Measurements from ENCODE around the gene CELSR1.

Gene CELSR1

DNA sequence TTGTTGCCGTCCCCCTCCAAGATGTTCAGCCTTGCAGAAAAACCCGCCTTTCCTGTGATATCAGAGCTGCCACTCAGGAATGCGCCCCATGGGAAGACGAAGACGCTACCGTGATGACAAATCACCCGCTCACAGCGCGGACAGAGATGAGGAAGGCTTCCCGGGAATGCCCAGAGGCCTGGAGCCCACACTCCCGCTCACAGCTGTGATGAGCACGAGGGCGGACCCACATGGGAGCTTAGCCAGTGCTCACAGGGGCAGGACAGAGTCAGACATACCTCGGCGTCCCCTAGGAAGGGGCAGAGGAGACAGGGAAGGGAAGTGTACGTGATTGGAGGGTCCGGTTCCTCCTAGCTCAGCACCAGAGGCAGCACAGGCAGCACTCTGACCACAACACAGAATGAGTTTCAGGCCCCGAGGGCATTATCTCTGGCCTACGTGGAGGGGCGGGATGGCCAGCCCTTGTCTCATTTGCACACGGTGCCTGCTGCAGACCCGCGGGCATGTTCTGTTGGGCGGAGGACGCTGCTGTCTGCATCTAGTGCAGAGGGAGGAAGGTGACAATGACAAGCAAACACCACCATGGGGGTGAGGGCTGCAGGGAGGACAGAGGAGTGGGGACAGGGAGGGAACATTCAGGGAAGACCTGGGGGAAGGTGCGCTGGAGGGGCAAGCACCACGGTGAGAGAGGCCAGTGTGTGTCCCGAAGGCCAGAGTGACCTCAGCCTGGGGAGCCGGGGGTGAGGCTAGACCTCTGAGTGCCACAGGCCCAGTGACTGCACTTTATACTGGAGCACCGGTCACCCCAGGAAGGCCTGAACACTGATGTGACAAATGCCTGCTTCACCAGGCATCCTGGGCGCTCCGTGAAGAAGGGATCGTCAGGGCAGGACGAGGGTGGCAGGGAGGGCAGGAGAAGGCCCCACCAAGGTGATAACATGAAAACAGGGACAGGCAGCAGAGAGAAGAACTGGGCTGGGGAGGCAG, 79.6 kb downstream of the CELSR1 start:
- Histone ChIP-seq H3K9me3 (ENCODE audit: control insufficient read depth, low read length) (no peaks in the 10 kb centered on the region), H3K36me3 (ENCODE audit: control insufficient read depth, insufficient read depth, low read length, severe bottlenecking) (no peaks in the 10 kb centered on the region), H3K27me3 (replicated peaks; ENCODE audit: control insufficient read depth, insufficient read depth, low read length) (peaks cover 59% of the 10 kb centered on the region), H3K9ac (ENCODE audit: low read length) (no peak overlapping the region), H3K4me3 (ENCODE audit: low read length) (no peak overlapping the region), H3K4me1 (ENCODE audit: control insufficient read depth, insufficient read depth, low read length) (no peaks in the 10 kb centered on the region)
- peak; percentile 19 for DNase-seq (ENCODE audit: low read depth)

DNA sequence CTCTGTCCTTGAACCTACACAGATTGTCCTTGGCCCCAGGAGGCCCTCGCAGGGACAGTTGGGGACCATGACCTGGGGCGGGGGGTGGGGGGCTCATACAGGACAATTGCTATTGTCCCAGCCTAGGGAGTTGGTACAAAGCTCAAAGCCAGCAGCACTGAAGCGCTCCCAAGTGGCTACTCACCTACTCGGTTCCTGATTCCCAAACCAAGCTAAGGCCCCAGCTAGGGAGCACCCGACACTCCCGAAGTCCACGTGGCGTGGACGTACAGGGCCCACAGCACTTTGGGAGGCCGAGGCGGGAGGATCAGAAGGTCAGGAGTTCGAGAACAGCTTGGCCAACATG, 80.6 kb downstream of the CELSR1 start:
- no peak for DNase-seq (ENCODE audit: low read depth)
- H3K27me3 ChIP-seq (replicated peaks; ENCODE audit: control insufficient read depth, insufficient read depth, low read length): peaks cover 66% of the 10 kb centered on the region
- no peaks in the 10 kb centered on the region for H3K9me3 ChIP-seq (ENCODE audit: control insufficient read depth, low read length)
- no peak overlapping the region for H3K9ac ChIP-seq (ENCODE audit: low read length)
- no peaks in the 10 kb centered on the region for H3K4me1 ChIP-seq (ENCODE audit: control insufficient read depth, insufficient read depth, low read length)
- H3K36me3 ChIP-seq (ENCODE audit: control insufficient read depth, insufficient read depth, low read length, severe bottlenecking): no peaks in the 10 kb centered on the region
- no peak overlapping the region for H3K4me3 ChIP-seq (ENCODE audit: low read length)

DNA sequence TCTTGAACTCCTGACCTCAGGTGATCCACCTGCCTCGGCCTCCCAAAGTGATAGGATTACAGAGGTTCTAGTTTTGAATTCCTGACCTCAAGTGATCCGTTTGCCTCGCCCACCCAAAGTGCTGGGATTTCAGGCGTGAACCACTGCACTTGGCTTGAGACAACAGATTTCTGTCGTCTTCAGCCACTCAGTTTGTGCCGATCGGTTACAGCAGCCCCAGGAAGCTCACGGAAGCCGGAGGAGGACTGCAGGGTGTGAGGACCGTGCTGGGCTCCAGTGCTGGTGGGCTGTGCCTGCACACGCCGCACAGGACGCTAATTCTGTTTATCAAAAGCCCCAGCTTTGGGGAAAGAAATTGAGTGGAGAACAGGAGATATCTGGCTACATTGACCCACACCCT, 82.0 kb downstream of the CELSR1 start:
- Histone ChIP-seq H3K9me3 (ENCODE audit: control insufficient read depth, low read length) (no peaks in the 10 kb centered on the region), H3K4me3 (ENCODE audit: low read length) (no peak overlapping the region), H3K9ac (ENCODE audit: low read length) (no peak overlapping the region), H3K36me3 (ENCODE audit: control insufficient read depth, insufficient read depth, low read length, severe bottlenecking) (no peaks in the 10 kb centered on the region), H3K27me3 (replicated peaks; ENCODE audit: control insufficient read depth, insufficient read depth, low read length) (peaks cover 74% of the 10 kb centered on the region), H3K4me1 (ENCODE audit: control insufficient read depth, insufficient read depth, low read length) (no peaks in the 10 kb centered on the region)
- no peak for DNase-seq (ENCODE audit: low read depth)

DNA sequence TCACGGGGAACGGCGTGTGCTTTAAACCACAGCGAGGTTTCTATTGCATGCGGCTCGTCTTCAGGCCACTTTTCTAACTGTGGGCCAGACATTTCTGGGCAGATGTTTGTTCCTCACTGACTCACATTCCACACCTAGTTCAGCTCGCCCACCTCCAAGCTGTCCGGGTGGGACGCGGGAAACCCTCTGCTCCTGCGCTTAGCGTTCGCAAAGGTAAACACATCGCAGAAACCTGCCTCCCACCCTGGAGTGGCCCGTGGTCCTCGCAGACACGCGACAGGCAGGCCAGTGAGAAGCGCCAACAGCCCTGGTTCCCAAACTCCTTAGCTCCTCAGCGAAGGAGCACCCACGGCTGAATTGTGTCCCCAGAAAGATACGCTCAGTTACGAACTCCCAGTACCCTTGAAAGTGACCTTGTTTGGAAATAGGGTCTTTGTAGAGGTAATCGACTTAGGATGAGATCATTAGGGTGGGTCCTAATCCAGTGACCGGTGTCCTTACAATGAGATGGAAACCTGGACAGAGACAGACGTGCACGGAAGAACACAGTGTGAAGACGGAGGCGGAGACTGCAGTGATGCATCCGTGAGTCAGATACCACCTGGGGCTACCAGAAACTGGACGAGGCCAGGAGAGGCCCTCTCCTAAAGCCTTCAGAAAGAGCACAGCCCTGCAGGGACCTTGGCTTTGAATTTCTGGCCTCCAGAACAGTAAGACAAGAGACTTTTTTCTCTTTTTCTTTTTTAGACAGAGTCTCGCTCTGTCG, 82.7 kb downstream of the CELSR1 start:
- no peaks in the 10 kb centered on the region for H3K36me3 ChIP-seq (ENCODE audit: control insufficient read depth, insufficient read depth, low read length, severe bottlenecking)
- H3K9me3 ChIP-seq (ENCODE audit: control insufficient read depth, low read length): no peaks in the 10 kb centered on the region
- no peak overlapping the region for H3K4me3 ChIP-seq (ENCODE audit: low read length)
- no peaks in the 10 kb centered on the region for H3K4me1 ChIP-seq (ENCODE audit: control insufficient read depth, insufficient read depth, low read length)
- H3K27me3 ChIP-seq (replicated peaks; ENCODE audit: control insufficient read depth, insufficient read depth, low read length): peaks cover 77% of the 10 kb centered on the region
- no peak overlapping the region for H3K9ac ChIP-seq (ENCODE audit: low read length)
- no peak for DNase-seq (ENCODE audit: low read depth)

DNA sequence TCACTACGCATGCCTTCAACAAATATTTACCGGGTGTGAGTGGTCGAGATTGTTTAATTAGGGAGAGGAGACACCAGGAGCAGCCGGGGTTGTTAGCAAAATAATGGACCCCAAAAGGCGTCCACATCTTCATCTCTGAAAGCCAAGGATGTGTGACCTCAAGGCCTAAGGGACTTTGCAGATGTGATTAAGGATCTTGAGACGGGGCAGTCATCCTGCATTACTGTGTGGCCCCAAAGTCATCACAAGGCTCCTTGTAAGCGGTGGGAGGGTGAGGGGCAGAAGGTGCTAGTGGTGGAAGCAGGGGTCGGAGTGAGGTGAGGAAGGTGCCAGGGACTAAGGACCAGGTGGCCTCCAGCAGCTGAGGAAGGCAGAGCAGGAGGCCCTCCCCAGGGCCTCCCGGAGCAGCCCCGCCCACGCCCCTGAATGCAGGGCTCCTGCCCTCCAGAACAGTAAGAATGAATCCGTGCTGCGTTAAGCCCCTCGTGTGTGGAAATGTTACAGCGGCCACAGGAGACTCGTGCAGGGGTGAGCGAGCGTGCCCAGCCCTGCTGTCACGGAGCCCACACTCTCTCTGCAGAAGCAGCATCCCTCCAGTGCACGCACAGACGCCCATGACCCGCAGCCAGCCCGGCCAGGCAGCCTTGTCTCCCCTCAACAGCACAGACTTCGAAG, 83.5 kb downstream of the CELSR1 start:
- Histone ChIP-seq H3K27me3 (replicated peaks; ENCODE audit: control insufficient read depth, insufficient read depth, low read length) (peaks cover 77% of the 10 kb centered on the region), H3K4me3 (ENCODE audit: low read length) (no peak overlapping the region), H3K9me3 (ENCODE audit: control insufficient read depth, low read length) (no peaks in the 10 kb centered on the region), H3K36me3 (ENCODE audit: control insufficient read depth, insufficient read depth, low read length, severe bottlenecking) (no peaks in the 10 kb centered on the region), H3K4me1 (ENCODE audit: control insufficient read depth, insufficient read depth, low read length) (no peaks in the 10 kb centered on the region), H3K9ac (ENCODE audit: low read length) (no peak overlapping the region)
- DNase-seq (ENCODE audit: low read depth): no peak

DNA sequence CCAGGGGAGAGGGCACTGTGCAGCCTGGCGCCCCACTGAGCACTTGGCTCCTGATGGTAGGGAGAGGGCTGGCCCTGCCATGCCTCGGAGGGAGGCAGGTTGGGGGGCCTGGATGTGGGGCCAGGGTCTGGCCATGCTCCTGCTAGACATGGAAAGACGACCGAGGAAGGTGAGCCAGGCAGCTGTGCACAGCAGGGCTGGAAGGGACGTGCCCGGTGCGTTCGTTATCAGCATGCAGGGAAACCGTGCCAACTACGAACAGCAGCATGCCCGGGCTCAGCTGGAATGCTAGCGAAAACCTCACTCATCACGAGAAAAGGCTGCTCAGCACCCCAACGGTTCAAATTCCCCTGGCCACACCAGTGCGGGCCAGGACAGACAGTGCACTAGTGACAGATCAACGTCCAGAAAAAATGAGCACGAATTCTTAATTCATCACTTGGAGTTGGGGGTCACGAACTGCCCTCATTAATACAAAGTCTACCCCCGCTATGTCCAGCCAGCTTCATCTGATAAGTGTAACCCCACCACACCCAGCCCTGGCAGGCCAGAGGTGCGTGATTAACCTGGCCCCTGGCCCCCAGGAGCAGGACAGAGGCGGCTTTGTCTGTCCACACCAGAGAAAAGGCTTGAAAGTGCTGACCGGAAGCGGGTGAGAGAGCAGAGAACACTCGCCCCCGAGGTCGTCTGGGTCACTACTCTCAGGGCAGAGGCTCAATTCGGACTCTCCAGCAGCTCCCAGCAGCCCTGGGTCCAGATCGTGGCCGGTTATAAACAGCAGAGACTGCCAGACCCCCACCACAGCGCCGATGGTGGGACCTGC, 84.2 kb downstream of the CELSR1 start:
- Histone ChIP-seq H3K9me3 (ENCODE audit: control insufficient read depth, low read length) (no peaks in the 10 kb centered on the region), H3K27me3 (replicated peaks; ENCODE audit: control insufficient read depth, insufficient read depth, low read length) (peaks cover 85% of the 10 kb centered on the region), H3K4me3 (ENCODE audit: low read length) (no peak overlapping the region), H3K36me3 (ENCODE audit: control insufficient read depth, insufficient read depth, low read length, severe bottlenecking) (no peaks in the 10 kb centered on the region), H3K9ac (ENCODE audit: low read length) (no peak overlapping the region), H3K4me1 (ENCODE audit: control insufficient read depth, insufficient read depth, low read length) (no peaks in the 10 kb centered on the region)
- no peak for DNase-seq (ENCODE audit: low read depth)

DNA sequence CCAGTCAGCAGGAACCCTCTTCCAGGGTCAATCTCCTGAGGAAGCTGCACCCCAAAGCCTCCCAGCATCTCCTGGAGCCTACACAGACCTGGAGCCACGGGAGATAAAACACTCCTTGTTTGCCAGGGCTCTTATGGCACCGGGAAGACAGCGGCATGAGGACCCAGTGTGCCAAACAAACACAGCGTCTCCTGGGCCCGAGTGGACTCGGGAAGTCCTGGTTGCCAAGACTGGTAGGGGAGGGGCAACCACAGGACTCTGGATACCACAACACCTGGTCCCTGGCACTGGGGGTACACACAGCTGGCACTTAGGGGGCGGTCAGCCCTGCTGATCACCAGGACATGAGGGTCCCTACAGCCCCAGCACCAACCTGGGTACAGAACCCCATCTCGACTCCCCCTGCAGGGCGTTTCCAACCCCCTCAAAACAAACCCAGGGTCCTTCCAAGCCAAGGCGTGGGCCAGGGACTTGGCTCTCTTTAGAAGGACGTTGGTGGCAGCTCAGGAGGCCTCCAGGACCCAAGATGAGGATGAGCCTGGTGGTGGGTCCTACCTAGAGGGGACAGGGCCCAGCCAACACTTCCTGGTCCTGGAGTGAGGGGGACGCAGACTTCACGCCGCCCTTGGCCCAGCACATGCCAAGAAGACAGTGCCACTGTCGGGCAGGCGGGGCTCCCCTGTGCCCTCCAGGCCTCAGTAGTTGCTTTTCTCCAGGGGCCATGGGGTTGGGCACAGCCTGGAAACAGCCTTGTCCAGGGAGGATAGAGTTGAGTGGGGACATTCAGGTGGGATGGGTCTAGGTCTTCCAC, 85.0 kb downstream of the CELSR1 start:
- Histone ChIP-seq H3K4me3 (ENCODE audit: low read length) (no peak overlapping the region), H3K9me3 (ENCODE audit: control insufficient read depth, low read length) (no peaks in the 10 kb centered on the region), H3K27me3 (replicated peaks; ENCODE audit: control insufficient read depth, insufficient read depth, low read length) (peaks cover 82% of the 10 kb centered on the region), H3K36me3 (ENCODE audit: control insufficient read depth, insufficient read depth, low read length, severe bottlenecking) (no peaks in the 10 kb centered on the region), H3K9ac (ENCODE audit: low read length) (no peak overlapping the region), H3K4me1 (ENCODE audit: control insufficient read depth, insufficient read depth, low read length) (no peaks in the 10 kb centered on the region)
- no peak for DNase-seq (ENCODE audit: low read depth)

DNA sequence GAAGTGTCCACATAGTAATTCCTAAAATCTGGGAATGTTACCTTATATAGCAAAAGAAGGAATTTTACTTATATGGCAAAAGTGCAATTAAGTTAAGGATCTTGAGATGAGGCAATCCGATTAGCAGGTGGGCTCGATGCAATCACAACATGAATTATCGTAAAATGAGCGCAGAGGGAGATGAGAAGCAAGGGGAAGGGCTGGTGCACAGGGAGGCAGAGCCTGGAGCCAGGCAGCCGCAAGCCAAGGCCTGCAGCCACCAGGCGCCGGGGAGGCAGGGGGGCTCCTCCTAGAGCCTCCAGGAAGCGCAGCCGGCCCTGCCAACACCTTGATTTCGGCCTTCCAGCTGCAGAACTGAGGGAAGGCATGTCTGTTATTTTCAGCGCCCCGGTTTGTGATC, 85.7 kb downstream of the CELSR1 start:
- H3K9me3 ChIP-seq (ENCODE audit: control insufficient read depth, low read length): no peaks in the 10 kb centered on the region
- DNase-seq (ENCODE audit: low read depth): no peak
- no peak overlapping the region for H3K4me3 ChIP-seq (ENCODE audit: low read length)
- peaks cover 5% of the 10 kb centered on the region for H3K4me1 ChIP-seq (ENCODE audit: control insufficient read depth, insufficient read depth, low read length)
- H3K27me3 ChIP-seq (replicated peaks; ENCODE audit: control insufficient read depth, insufficient read depth, low read length): peaks cover 79% of the 10 kb centered on the region
- H3K9ac ChIP-seq (ENCODE audit: low read length): no peak overlapping the region
- no peaks in the 10 kb centered on the region for H3K36me3 ChIP-seq (ENCODE audit: control insufficient read depth, insufficient read depth, low read length, severe bottlenecking)

DNA sequence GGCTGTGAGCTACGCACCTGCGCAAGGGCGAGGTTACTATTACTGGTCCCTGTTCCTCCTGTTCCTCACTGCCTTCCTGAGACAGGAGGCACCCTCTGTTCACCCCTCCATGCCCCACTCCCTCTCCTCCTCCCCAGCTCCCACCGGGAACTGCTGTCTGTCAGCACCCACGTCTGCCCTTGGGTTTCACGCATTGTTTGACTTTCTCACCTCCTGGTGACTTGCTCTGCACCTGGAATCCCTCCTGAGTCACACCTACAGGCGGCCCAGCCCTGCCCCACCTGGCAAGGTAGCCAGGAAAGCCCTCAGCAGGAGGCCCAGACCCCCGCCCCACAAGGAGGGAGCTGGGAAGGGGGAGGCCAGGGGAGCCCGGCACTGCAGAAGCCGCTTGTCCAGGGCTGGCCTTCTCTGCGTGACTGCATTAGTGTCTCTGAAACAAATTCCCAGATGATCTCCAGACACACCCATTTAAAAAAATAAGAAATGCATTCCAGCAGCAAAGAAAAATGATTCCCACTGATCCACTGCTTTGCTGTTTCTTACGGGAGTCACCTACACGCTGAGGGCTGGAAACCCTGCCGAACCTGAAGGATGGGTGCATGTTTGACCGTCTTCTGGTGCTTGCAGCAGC, 86.4 kb downstream of the CELSR1 start:
- no peak overlapping the region for H3K4me3 ChIP-seq (ENCODE audit: low read length)
- H3K9me3 ChIP-seq (ENCODE audit: control insufficient read depth, low read length): no peaks in the 10 kb centered on the region
- H3K36me3 ChIP-seq (ENCODE audit: control insufficient read depth, insufficient read depth, low read length, severe bottlenecking): no peaks in the 10 kb centered on the region
- no peak overlapping the region for H3K9ac ChIP-seq (ENCODE audit: low read length)
- peaks cover 81% of the 10 kb centered on the region for H3K27me3 ChIP-seq (replicated peaks; ENCODE audit: control insufficient read depth, insufficient read depth, low read length)
- H3K4me1 ChIP-seq (ENCODE audit: control insufficient read depth, insufficient read depth, low read length): peaks cover 5% of the 10 kb centered on the region
- DNase-seq (ENCODE audit: low read depth): no peak
